Measurements from ENCODE around the gene TENM4.

GRCh38 chr11:79193663-79194310 is 247.0 kb downstream of the TENM4 start:
- TF ChIP-seq NR2C1 (IDR thresholded peaks at IDR 0.05): no peak
- TF ChIP-seq CTCF (IDR thresholded peaks at IDR 0.05 in 2 of 3, conservative IDR thresholded peaks at IDR 0.05 in 1 of 3; ENCODE audit: control insufficient read depth in 2 of 3, extremely low read depth in 1 of 3, insufficient read depth in 1 of 3, low read depth in 3 of 3, low read length in 3 of 3): no peak
- TF ChIP-seq MYC (IDR thresholded peaks at IDR 0.05; ENCODE audit: insufficient read depth, insufficient read length, insufficient replicate concordance, low read length, severe bottlenecking): no peak
- TF ChIP-seq POLR2A (IDR thresholded peaks at IDR 0.05; ENCODE audit: low read depth, low read length): no peak
- no peak for TF ChIP-seq POLR2AphosphoS5 (IDR thresholded peaks at IDR 0.05; ENCODE audit: low read length)
- TF ChIP-seq JUNB (IDR thresholded peaks at IDR 0.05): no peak
- TF ChIP-seq, protein P1, sequence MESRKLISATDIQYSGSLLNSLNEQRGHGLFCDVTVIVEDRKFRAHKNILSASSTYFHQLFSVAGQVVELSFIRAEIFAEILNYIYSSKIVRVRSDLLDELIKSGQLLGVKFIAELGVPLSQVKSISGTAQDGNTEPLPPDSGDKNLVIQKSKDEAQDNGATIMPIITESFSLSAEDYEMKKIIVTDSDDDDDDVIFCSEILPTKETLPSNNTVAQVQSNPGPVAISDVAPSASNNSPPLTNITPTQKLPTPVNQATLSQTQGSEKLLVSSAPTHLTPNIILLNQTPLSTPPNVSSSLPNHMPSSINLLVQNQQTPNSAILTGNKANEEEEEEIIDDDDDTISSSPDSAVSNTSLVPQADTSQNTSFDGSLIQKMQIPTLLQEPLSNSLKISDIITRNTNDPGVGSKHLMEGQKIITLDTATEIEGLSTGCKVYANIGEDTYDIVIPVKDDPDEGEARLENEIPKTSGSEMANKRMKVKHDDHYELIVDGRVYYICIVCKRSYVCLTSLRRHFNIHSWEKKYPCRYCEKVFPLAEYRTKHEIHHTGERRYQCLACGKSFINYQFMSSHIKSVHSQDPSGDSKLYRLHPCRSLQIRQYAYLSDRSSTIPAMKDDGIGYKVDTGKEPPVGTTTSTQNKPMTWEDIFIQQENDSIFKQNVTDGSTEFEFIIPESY (IDR thresholded peaks at IDR 0.05): no peak
- no peak for TF ChIP-seq EED (IDR thresholded peaks at IDR 0.05; ENCODE audit: low read depth)
- TF ChIP-seq SP1 (IDR thresholded peaks at IDR 0.05; ENCODE audit: low read depth, low read length): no peak
- no peak for TF ChIP-seq EZH2 (IDR thresholded peaks at IDR 0.05; ENCODE audit: borderline replicate concordance, control insufficient read depth, low read depth, low read length)
- no peak for TF ChIP-seq TCF7 (IDR thresholded peaks at IDR 0.05; ENCODE audit: borderline replicate concordance)
- TF ChIP-seq E2F4 (IDR thresholded peaks at IDR 0.05; ENCODE audit: low read depth, low read length): no peak
- TF ChIP-seq JUND (IDR thresholded peaks at IDR 0.05; ENCODE audit: low read depth, low read length): no peak
